DND-41 (cell line): ENCODE data around the gene AACS.

ENCODE experiments used
- ATAC-seq: fragments of 200-7000 bp; cut with Tn5 transposase; 3 replicates; pipeline ENCODE4 v1.9.1; 2021; ENCODE audit warnings: low read depth; ENCODE audit not compliant: insufficient read depth
- DNase-seq: peaks from one replicate; pipeline ENCODE4 v3.0.0-alpha.2; 2020
- H2AFZ ChIP-seq: 2 replicates; pipeline ENCODE4 v1.6.0; 2012; ENCODE audit warnings: low read depth, low read length
- H3K27ac ChIP-seq: 2 replicates; pipeline ENCODE4 v1.5.1; 2012; ENCODE audit warnings: low read length, inconsistent platforms
- H3K27me3 ChIP-seq: fragments of 200-600 bp; sonication (generic); 2 replicates; pipeline ENCODE4 v1.6.0; 2012; ENCODE audit warnings: low read length, mild to moderate bottlenecking, inconsistent platforms; ENCODE audit not compliant: insufficient read depth, poor library complexity
- H3K36me3 ChIP-seq: 2 replicates; pipeline ENCODE4 v1.5.1; 2012; ENCODE audit warnings: low read length, inconsistent platforms; ENCODE audit not compliant: insufficient read depth
- H3K4me1 ChIP-seq: 2 replicates; pipeline ENCODE4 v1.5.1; 2012; ENCODE audit warnings: mild to moderate bottlenecking, low read length; ENCODE audit not compliant: insufficient read depth
- H3K4me2 ChIP-seq: 2 replicates; pipeline ENCODE4 v1.6.0; 2012; ENCODE audit warnings: mild to moderate bottlenecking, moderate library complexity, low read length, inconsistent platforms; ENCODE audit not compliant: insufficient read depth
- H3K4me3 ChIP-seq, 2 experiments: fragments of 200-600 bp in 1 of 2; shearing (Covaris generic) in 1 of 2; 2 replicates each; pipeline ENCODE4 v1.5.1; 2012 to 2016; ENCODE audit warnings: inconsistent platforms in 2 of 2, low read length in 2 of 2, mild to moderate bottlenecking in 2 of 2, low read depth in 1 of 2, moderate library complexity in 1 of 2
- H3K79me2 ChIP-seq: 2 replicates; pipeline ENCODE4 v1.6.0; 2012; ENCODE audit warnings: low read length, inconsistent platforms; ENCODE audit not compliant: insufficient read depth
- H3K9ac ChIP-seq: 2 replicates; pipeline ENCODE4 v1.6.0; 2012; ENCODE audit warnings: low read depth, mild to moderate bottlenecking, inconsistent platforms, low read length, moderate library complexity
- H3K9me3 ChIP-seq: 2 replicates; pipeline ENCODE4 v1.5.1; 2012; ENCODE audit warnings: low read length, moderate library complexity, mild to moderate bottlenecking, inconsistent platforms; ENCODE audit not compliant: insufficient read depth, severe bottlenecking
- H4K20me1 ChIP-seq: 2 replicates; pipeline ENCODE4 v1.6.0; 2012; ENCODE audit warnings: low read length; ENCODE audit not compliant: insufficient read depth
- CTCF ChIP-seq: IDR thresholded peaks from 2 replicates; pipeline ENCODE4 v1.5.1; 2012; ENCODE audit warnings: borderline replicate concordance, low read length, moderate library complexity, mild to moderate bottlenecking; ENCODE audit not compliant: poor library complexity, severe bottlenecking; ENCODE audit errors: extremely low read depth
- EZH2 ChIP-seq: IDR thresholded peaks from 3 replicates; pipeline ENCODE4 v1.6.1; 2012; ENCODE audit warnings: borderline replicate concordance, low read depth, mild to moderate bottlenecking, moderate library complexity, low read length, inconsistent platforms; ENCODE audit not compliant: severe bottlenecking

AACS gene

GRCh38 chr12:125076103-125076502, 10.9 kb downstream of the AACS start:
- TF ChIP-seq CTCF (no peak), EZH2 (no peak)
- no peak for DNase-seq

GRCh38 chr12:125079084-125079483, 13.8 kb downstream of the AACS start:
- Histone ChIP-seq H4K20me1 (no peaks in the 10 kb centered on the region), H3K79me2 (no peaks in the 10 kb centered on the region), H3K36me3 (peaks cover 12% of the 10 kb centered on the region), H3K4me2 (no peak overlapping the region), H3K27me3 (no peaks in the 10 kb centered on the region), H3K9me3 (no peaks in the 10 kb centered on the region), H3K9ac (no peak overlapping the region), H2AFZ (no peak overlapping the region), H3K4me3 (no peak overlapping the region), H3K27ac (no peak overlapping the region), H3K4me1 (no peaks in the 10 kb centered on the region)
- ATAC-seq: no peak
- DNase-seq: no peak
- TF ChIP-seq EZH2: no peak
- no peak for TF ChIP-seq CTCF

More at GRCh38 chr12:125076103-125076502, 10.9 kb downstream of the AACS start:
- peaks cover 16% of the 10 kb centered on the region for H3K36me3 ChIP-seq
- H3K4me3 ChIP-seq: no peak overlapping the region
- H2AFZ ChIP-seq: no peak overlapping the region
- H3K79me2 ChIP-seq: no peaks in the 10 kb centered on the region
- ATAC-seq: no peak
- H3K27ac ChIP-seq: no peak overlapping the region
- H4K20me1 ChIP-seq: no peaks in the 10 kb centered on the region
- no peak overlapping the region for H3K4me2 ChIP-seq
- no peak overlapping the region for H3K9ac ChIP-seq
- H3K27me3 ChIP-seq: no peaks in the 10 kb centered on the region
- no peaks in the 10 kb centered on the region for H3K9me3 ChIP-seq
- no peaks in the 10 kb centered on the region for H3K4me1 ChIP-seq

GRCh38 chr12:125079648-125080645, 14.7 kb downstream of the AACS start:
- H3K4me2 ChIP-seq: no peak overlapping the region
- H3K27ac ChIP-seq: no peak overlapping the region
- no peaks in the 10 kb centered on the region for H4K20me1 ChIP-seq
- no peak overlapping the region for H3K9ac ChIP-seq
- no peak overlapping the region for H2AFZ ChIP-seq
- H3K9me3 ChIP-seq: no peaks in the 10 kb centered on the region
- no peaks in the 10 kb centered on the region for H3K27me3 ChIP-seq
- peaks cover 12% of the 10 kb centered on the region for H3K36me3 ChIP-seq
- no peak for TF ChIP-seq CTCF
- TF ChIP-seq EZH2: no peak
- no peaks in the 10 kb centered on the region for H3K4me1 ChIP-seq
- H3K79me2 ChIP-seq: no peaks in the 10 kb centered on the region
- ATAC-seq: no peak
- no peak for DNase-seq
- H3K4me3 ChIP-seq: no peak overlapping the region
